Tibial artery (tissue), 4 donors: ENCODE results near the gene SPRED2.

Experiments used
- DNase-seq, 2 donors: peaks; one replicate each; pipeline ENCODE4 v3.0.0-alpha.2; 2019
- H3K27ac ChIP-seq, 2 donors: fragments of 200-600 bp; sonication (generic) in 1 of 2; 1 replicate in 1 of 2; 2 replicates in 1 of 2; pipeline ENCODE4 v1.5.1; 2018 to 2019; ENCODE audit warnings: mild to moderate bottlenecking in 1 of 2
- H3K27me3 ChIP-seq, 2 donors: fragments of 200-600 bp; sonication (generic) in 1 of 2; one replicate each; pipeline versions ENCODE4 v1.5.1 to v1.6.0; 2016 to 2019
- H3K36me3 ChIP-seq, 3 donors: fragments of 200-600 bp; sonication (generic) in 2 of 3; one replicate each; pipeline ENCODE4 v1.5.1; 2016 to 2019; ENCODE audit warnings: mild to moderate bottlenecking in 2 of 3
- H3K4me1 ChIP-seq, 4 donors: fragments of 200-600 bp; sonication (generic) in 2 of 4; 1 replicate in 3 of 4; 2 replicates in 1 of 4; pipeline ENCODE4 v1.5.1; 2016 to 2019
- H3K4me3 ChIP-seq, 2 donors: fragments of 200-600 bp; sonication (generic) in 1 of 2; 1 replicate in 1 of 2; 2 replicates in 1 of 2; pipeline ENCODE4 v1.5.1; 2018 to 2019; ENCODE audit warnings: mild to moderate bottlenecking in 2 of 2
- H3K9me3 ChIP-seq, 3 donors: fragments of 200-600 bp; sonication (generic) in 1 of 3; one replicate each; pipeline ENCODE4 v1.5.1; 2016 to 2019
- CTCF ChIP-seq, 2 experiments: fragments of 200-600 bp in 1 of 2; fragments of 450-650 bp in 1 of 2; IDR thresholded peaks; one replicate each; pipeline ENCODE4 v1.5.1; 2017 to 2019; ENCODE audit warnings: antibody characterized with exemption in 2 of 2, mild to moderate bottlenecking in 1 of 2, moderate library complexity in 1 of 2
- intact Hi-C: fragments of 100-400 bp; cut with DNase I; formaldehyde crosslinking; loops from one replicate; pipeline ENCODE4 v1.15.0; 2023; ENCODE audit warnings: low total_unique reads

SPRED2 gene

GRCh38 chr2:65357095-65357958 is 75.1 kb downstream of the SPRED2 start:
- no peak overlapping the region for H3K27ac ChIP-seq
- H3K4me3 ChIP-seq = no peak overlapping the region
- TF ChIP-seq CTCF (IDR thresholded peaks at IDR 0.05) = no peak

DNA sequence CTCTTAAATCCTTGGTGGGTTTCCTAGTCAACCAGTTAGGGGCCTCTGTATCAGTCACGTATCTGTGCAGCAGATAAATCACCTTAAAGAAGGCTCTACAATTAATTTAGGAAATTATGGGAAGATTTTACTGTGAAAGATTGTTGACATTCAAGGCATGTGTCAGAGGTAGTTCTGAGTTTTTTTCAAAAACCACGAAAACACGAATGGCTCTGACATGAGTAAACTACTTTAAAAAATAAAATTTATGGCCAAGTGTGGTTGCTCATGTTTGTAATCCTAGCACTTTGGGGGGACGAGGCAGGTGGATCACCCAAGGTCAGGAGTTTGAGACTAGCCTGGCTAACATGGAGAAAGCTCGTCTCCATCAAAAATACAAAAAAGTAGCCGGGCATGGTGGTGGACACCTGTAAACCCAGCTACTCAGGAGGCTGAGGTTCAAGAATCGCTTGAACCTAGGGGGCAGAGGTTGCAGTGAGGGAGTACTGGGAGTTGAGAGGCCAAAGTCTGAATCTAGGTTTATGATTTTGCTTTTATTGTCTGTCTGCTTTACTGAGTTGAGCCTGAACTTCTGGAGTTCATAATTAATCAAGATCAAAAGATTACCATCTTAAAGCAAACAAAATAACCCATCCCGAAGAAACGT is 77.1 kb downstream of the SPRED2 start:
- no peak overlapping the region for H3K4me3 ChIP-seq
- H3K4me1 ChIP-seq = peaks cover 0 to 37% (median 25%) of the 10 kb centered on the region in 4 donors
- no peaks in the 10 kb centered on the region for H3K27me3 ChIP-seq
- no peaks in the 10 kb centered on the region for H3K36me3 ChIP-seq
- DNase-seq = no peak
- no peak overlapping the region for H3K27ac ChIP-seq
- no peak for TF ChIP-seq CTCF (IDR thresholded peaks at IDR 0.05)
- intact Hi-C loops = no loop called here
- H3K9me3 ChIP-seq = no peaks in the 10 kb centered on the region

More at GRCh38 chr2:65357095-65357958, 75.1 kb downstream of the SPRED2 start:
- no peaks in the 10 kb centered on the region for H3K36me3 ChIP-seq
- H3K4me1 ChIP-seq = peaks cover 0 to 25% (median 9%) of the 10 kb centered on the region in 4 donors
- intact Hi-C loops = no loop called here
- H3K9me3 ChIP-seq = no peaks in the 10 kb centered on the region
- H3K27me3 ChIP-seq = no peaks in the 10 kb centered on the region
- no peak for DNase-seq

GRCh38 chr2:65354773-65355172 is 77.6 kb downstream of the SPRED2 start:
- Histone ChIP-seq H3K4me3 (no peak overlapping the region), H3K27me3 (no peaks in the 10 kb centered on the region), H3K9me3 (no peaks in the 10 kb centered on the region), H3K27ac (no peak overlapping the region), H3K36me3 (no peaks in the 10 kb centered on the region), H3K4me1 (peaks cover 0 to 41% (median 30%) of the 10 kb centered on the region in 4 donors)
- intact Hi-C loops = no loop called here
- no peak for TF ChIP-seq CTCF (IDR thresholded peaks at IDR 0.05)
- DNase-seq = no peak

DNA sequence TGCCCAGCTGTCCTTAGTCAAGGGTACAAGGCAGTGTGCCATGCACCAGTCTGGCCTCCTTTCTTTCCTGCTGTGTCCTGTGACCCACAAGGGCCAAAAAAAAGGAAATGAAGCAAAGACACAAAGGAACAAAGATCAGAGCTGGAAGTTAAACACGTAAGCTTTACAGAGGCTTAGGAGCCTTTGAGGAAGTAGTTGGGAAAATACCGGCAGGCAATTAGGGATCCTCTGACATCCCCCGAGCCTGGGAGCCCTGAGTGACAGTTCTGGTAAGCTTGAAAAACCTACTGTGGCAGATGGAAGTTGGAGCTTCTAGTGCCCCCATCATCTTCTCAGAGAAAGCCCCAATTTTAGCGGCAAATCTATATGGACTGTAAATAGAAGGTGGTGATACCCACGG is 78.5 kb downstream of the SPRED2 start:
- H3K9me3 ChIP-seq = no peaks in the 10 kb centered on the region
- no peaks in the 10 kb centered on the region for H3K27me3 ChIP-seq
- peaks cover 0 to 38% (median 31%) of the 10 kb centered on the region in 4 donors for H3K4me1 ChIP-seq
- no peaks in the 10 kb centered on the region for H3K36me3 ChIP-seq
- no peak for TF ChIP-seq CTCF (IDR thresholded peaks at IDR 0.05)
- H3K4me3 ChIP-seq = no peak overlapping the region
- no peak for DNase-seq
- intact Hi-C loops = no loop called here
- no peak overlapping the region for H3K27ac ChIP-seq

DNA sequence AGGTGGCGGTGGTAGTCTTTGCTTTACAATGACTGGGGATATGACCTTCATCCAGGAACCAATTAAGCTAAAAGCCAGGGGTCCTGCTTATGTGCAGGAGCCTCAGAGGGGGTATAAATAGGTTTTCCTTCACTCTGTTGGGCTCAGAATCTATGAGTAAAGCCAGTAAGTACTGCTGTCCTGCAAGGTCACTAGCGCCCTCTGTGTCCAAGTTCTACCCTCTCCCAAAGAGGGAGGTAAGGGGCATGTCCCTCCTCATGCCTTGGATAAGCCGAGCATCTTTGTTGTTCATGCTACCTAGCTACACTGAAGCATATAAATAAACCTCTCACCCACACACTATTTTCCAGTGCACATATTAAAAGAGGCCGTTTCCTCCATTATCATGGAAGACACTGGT is 79.4 kb downstream of the SPRED2 start:
- H3K36me3 ChIP-seq = no peaks in the 10 kb centered on the region
- no peak overlapping the region for H3K27ac ChIP-seq
- no peak overlapping the region for H3K4me3 ChIP-seq
- intact Hi-C loops = no loop called here
- no peak for TF ChIP-seq CTCF (IDR thresholded peaks at IDR 0.05)
- H3K27me3 ChIP-seq = no peaks in the 10 kb centered on the region
- DNase-seq = no peak
- peaks cover 0 to 34% (median 29%) of the 10 kb centered on the region in 4 donors for H3K4me1 ChIP-seq
- H3K9me3 ChIP-seq = no peaks in the 10 kb centered on the region
